Stimulated activated CD4-positive, alpha-beta T cell treated with anti-CD3 and anti-CD28 coated beads, Interleukin-12 subunit alpha, Interleukin-12 subunit beta, amount 100 ng/mL, for 24 hours (primary cell): ENCODE data around the gene CDH6.

Experiments used
- DNase-seq, 2 experiments: peaks; one replicate each; pipeline ENCODE4 v3.0.0-alpha.2; 2020; ENCODE audit warnings: low read depth in 2 of 2

The CDH6 gene

GRCh38 chr5:31375999-31376720 lies 182.7 kb downstream of the CDH6 start:
- DNase-seq = no peak

- DNase-seq = no peak
These were observed 183.9 kb downstream of the CDH6 start for GRCh38 chr5:31377274-31377946.

DNA sequence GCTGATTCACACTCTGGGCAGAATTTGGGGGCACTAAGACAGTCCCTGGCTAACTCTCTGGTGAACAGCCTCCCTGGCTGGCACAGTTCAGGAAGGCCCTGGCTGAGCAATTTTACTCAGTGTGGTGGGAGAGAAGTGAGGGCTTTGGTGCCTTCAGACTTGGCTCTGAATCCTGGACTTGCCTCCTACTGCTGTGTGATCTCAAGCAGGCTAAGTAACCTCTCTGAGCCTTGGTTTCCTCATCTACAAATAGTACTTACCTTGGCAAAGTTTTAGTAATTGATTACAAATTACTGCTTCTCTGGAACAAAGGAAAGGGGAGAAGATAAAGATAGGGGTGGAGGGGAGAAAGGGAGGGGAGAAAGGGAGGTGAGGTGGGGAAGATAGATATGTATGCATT lies 184.7 kb downstream of the CDH6 start:
- DNase-seq = no peak
